ENCODE measurements around the gene ANXA4. TPM values are rescaled to one million over a fixed set of nuclear protein-coding genes. Genes with fewer than 3 reads are reported as not detected.
A peak's percentile ranks its signal among the peaks of the same experiment; 100 is the strongest.

ANXA4 gene
- total RNA-seq, 1 donor, result 36.9 TPM

DNA sequence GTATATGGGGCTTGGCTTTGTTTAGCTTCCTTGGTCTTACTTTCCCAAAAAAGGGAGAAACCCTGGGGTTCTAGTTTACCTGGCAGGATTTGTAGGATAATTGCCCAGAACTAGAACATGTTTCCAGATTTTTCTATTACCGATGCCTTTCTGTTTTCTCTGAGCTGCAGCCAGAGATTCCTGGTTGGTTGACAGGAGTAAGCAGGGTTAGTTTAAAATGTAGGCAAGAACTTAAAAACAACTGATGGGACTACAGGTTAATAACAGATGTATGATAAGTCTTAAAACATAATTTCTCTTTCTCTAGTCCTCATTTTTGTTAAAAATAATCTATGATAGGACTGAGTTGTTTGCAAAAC lies 48.6 kb downstream of the ANXA4 start:
- peak overlapping the region; percentile 1 for H3K4me3 ChIP-seq (ENCODE audit: low read depth, low read length)
- TF ChIP-seq, protein P1, sequence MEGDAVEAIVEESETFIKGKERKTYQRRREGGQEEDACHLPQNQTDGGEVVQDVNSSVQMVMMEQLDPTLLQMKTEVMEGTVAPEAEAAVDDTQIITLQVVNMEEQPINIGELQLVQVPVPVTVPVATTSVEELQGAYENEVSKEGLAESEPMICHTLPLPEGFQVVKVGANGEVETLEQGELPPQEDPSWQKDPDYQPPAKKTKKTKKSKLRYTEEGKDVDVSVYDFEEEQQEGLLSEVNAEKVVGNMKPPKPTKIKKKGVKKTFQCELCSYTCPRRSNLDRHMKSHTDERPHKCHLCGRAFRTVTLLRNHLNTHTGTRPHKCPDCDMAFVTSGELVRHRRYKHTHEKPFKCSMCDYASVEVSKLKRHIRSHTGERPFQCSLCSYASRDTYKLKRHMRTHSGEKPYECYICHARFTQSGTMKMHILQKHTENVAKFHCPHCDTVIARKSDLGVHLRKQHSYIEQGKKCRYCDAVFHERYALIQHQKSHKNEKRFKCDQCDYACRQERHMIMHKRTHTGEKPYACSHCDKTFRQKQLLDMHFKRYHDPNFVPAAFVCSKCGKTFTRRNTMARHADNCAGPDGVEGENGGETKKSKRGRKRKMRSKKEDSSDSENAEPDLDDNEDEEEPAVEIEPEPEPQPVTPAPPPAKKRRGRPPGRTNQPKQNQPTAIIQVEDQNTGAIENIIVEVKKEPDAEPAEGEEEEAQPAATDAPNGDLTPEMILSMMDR (IDR thresholded peaks at IDR 0.05; ENCODE audit: insufficient read depth, low read length), result no peak
- no peak for DNase-seq (ENCODE audit: low read depth)

DNA sequence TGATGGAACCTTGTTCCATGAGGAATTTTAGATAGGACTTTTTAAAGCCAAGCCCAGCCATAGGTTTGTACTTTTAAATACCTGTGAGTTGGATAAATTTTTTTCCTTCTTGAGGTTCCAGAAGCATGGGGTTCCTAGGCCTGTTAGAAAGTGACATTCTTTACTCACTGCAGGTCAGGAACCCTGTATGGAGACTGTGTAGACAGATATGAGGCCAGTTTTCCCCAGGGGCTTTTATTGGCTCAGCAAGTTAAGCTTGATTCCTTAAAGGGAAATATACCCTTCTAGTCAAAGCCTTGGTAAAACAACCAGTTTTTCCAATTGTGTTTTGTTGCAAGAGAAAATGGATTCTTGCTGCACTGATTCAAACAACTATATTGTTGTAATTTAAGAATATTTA lies 49.1 kb downstream of the ANXA4 start:
- TF ChIP-seq, protein P1 (IDR thresholded peaks at IDR 0.05; ENCODE audit: insufficient read depth, low read length), result no peak
- peak; percentile 64 for DNase-seq (ENCODE audit: low read depth)
- no peak overlapping the region for H3K4me3 ChIP-seq (ENCODE audit: low read depth, low read length)

DNA sequence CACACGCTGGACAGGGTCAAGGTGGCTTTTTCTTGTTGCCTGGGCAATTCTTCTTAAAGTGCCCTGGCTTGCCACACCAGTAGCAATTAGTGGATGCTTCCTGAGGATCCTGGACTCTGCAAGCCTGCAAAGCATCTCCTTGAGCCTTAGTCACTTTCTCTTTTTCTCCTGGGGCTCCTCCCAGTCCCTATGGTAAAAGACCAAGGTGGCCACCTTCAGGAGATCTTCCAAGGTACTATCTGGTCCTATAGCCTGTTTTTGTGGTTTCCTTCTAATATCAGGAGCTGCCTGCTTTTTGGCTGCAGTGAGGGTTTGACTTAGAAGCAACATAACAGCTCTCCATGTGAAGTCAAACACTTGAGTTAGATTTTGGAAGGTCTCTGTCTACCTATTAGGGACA lies 54.2 kb downstream of the ANXA4 start:
- no peak for DNase-seq (ENCODE audit: low read depth)
- TF ChIP-seq, protein P1 (IDR thresholded peaks at IDR 0.05; ENCODE audit: insufficient read depth, low read length), result no peak
- no peak overlapping the region for H3K4me3 ChIP-seq (ENCODE audit: low read depth, low read length)

DNA sequence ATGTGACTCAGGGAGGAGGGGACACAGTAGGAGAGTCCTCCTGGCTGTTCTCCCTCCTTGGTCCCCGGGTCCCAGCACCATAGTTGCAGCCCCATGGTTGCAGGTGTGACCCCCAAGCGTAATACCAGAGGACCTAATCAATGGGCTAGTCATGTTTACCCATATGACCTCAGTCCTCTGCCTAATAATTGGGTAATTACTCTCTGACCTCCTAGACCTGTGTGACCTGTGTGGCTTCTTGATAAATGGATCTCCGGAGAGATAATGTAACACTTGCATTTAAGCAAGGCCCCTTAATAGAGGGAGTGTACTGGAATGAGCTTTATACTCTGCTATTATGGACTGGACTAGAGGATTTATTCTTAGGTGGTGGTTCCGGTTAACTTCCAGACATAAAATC lies 55.3 kb downstream of the ANXA4 start:
- no peak for DNase-seq (ENCODE audit: low read depth)
- TF ChIP-seq, protein P1 (IDR thresholded peaks at IDR 0.05; ENCODE audit: insufficient read depth, low read length), result no peak
- no peak overlapping the region for H3K4me3 ChIP-seq (ENCODE audit: low read depth, low read length)

DNA sequence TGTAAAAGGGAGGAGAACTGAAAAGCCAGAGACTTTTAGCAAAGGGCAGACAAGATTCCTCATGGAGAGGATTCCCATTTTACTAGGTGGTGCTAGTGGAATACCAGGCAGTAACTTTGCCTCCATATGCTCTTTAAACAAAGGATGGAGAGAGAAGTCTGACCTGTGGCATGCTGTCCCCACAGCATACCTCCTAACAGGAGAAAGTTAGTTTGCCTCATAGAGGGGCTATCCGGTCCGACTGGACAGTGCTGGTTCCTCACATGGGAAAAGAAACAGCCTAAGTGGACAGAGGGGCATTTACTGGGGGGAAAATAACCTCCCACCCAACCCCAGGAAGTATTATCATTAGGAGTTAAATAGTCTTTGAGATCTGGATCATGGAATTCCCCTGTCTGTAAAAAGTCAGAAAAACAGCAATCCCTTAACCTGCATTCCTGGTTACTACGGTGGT lies 55.9 kb downstream of the ANXA4 start:
- DNase-seq (ENCODE audit: low read depth), result no peak
- TF ChIP-seq, protein P1 (IDR thresholded peaks at IDR 0.05; ENCODE audit: insufficient read depth, low read length), result no peak
- H3K4me3 ChIP-seq (ENCODE audit: low read depth, low read length), result peak overlapping the region; percentile 66

DNA sequence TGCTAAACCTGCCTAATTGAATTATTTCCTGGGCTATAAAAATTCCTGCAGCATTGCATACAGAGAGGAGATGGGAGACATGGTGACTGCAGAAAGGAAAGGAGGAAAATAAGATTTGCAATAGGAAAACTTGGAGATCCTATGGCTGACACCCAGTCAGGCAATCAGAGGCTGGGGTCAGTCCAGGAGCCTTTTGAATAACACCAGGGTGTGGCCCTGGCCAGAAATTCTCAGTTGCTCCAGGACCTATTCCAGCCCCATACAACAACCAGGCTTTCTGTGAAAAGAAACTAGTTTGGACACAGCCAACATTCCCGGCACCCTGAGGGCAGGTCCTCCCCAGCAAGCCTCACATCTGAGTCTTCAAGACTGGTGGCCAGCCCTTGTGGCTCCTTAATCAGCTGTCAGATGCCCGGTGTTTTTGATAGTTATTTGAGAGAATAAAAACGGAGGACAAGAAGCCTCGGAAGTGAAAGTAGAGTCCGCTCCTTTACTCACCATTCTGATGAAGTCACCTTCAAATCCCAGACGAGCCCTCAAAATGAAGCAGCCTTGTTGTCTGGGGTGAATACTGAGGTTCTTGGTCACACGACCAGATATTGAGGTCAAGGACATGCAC lies 56.5 kb downstream of the ANXA4 start:
- H3K4me3 ChIP-seq (ENCODE audit: low read depth, low read length), result peak overlapping the region; percentile 66
- TF ChIP-seq, protein P1 (IDR thresholded peaks at IDR 0.05; ENCODE audit: insufficient read depth, low read length), result no peak
- peak; percentile 78 for DNase-seq (ENCODE audit: low read depth)

Data from fibroblast of the aortic adventitia (primary cell).